HG03280 (cell line): ENCODE data around the gene ZKSCAN1.

ENCODE experiments used
- ATAC-seq: cut with Tn5 transposase; IDR thresholded peaks from one replicate; pipeline ENCODE4 v1.9.1; 2021; ENCODE audit warnings: mild to moderate bottlenecking, moderate library complexity; ENCODE audit not compliant: unreplicated experiment

The ZKSCAN1 gene

DNA sequence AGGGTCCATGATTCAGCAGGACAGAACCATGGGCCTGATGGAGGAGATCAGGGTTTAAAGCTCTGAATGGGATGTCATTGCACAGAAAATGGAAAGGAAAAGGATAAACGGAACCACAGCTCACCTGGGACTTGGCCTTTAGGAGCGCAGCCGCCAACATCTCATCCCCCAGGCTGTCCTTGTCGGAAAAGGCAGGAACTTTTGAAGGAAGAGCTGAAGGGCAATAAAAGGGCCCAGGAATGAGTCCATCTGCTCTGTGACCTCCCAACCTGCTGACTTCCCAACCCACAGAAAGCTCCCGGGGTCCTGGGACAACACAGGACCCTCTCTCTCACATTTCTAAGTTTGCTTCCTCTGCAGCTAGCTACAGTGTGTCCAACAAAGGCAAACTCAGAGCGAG is 60.0 kb downstream of the ZKSCAN1 start:
- ATAC-seq: no peak

DNA sequence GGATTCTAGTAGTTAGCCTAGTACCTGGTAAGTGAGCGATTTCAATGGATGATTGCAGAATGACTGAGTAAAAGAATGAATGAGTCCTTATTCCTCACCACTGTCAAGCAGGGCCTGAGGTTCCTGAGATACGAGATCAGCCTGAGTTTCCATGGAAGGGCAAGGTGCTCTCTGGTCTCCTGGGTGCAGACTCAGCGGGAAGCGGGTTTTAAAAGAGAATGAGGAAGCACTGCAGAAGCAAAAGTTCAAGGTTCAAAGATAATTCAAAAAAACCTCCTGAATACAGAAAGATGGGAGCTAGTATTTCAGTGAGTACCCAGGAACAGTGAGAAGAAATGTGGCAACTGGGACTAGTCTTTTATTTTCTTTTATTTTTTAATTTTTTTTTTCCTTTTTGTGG is 61.8 kb downstream of the ZKSCAN1 start:
- ATAC-seq: no peak

DNA sequence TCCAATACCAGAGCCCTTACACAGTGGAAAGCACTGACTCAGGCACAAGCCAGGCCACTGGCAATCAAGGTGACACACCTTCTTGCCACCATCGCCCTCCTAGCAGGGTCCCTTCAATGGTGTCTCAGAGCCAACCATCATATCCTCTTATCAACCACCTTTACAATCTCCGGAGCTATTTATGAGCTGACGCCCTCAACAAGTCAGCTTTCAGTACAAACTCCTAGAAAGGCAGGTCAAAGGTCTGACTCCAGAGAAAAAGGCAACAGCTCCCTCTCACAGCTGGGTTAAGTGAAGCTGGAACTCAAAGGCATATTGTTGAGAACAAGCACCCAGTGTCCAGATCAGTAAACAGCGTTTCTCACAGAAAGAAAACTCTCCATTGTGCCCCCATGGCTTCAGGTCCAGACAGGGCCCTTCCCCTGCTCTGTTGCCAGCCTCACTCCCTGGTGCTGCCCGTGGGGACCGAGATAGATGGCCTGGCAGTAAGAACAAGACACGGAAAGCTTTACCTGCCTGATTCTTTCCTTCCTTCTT is 63.7 kb downstream of the ZKSCAN1 start:
- ATAC-seq: no peak

DNA sequence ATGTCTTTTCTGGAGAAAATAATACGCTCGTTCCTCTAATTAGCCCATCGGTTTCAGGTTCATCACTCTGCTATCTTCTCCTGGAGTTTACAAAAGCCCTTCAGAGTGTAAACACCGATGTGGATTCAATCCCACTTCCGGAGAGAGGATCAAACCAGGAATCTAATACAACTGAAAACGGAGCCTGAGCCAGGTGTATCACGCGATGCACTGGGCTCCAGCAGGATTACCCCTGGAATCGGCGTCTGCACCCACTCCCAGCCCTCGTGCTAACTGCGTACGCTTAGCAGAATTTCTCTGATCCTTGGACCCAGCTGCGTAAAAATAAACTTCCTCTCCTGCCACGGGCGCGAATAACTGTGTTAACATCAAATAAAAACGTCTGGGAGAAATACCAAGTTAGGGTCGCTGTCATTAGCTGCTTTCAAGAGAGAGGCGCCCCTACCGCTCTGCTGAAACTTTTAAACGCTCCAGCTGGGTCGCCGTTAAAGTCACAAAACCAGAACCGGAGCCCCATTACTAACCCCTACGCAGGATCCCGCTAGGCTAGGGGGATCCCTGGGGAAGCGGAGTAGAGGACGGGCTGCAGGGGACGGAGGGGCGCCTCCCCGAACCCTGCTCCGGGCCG is 65.6 kb downstream of the ZKSCAN1 start:
- no peak for ATAC-seq

DNA sequence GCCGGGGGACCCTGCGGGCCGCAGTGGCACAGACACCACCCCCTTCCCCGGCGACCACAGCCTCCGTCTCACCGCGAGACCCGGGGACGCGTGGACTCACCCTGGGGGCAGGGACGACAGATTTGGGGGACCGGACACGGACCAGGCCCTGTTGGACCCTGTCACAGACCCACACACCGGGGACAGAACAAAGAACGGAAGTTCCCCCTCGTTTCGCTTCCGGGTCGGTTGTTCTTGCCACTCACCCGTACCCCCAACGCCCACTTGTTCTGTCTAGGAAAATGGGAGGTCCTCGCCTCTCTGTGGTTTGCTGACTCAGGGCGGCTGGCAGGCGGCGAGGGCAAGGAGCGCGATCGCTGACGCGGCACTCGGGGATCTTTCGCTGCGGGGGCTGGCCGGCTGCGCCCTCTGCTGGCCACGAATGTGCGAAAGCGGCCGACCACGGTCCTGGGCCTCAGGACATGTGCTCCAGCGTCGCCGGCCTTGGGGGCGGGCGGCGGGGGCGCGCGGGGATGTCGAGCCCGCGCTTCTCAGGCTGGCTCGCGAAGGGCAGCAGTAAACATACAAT is 66.2 kb downstream of the ZKSCAN1 start, which contains the start of gene ZNF3:
TSS of gene ZNF3 (minus strand) at position 189 of the 568 bp plus-strand sequence. CDS start 4,366 bp downstream, outside the sequence.
- ATAC-seq: peak; percentile 85

DNA sequence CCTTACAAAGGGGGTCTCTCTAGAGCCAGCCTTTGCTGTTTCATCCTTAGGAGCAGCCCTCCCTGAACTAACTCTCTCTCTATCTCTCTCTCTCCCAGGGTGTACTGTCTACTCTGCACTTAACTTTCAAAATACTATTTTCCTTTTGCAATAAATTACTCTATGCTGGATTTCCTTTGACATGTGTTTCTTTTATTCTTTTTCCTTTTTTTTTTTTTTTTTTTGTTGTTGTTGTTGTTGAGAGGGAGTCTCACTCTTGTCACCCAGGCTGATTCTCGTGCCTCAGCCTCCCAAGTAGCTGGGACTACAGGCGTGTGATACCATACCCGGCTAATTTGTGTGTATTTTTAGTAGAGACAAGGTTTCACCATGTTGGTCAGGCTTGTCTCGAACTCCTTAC is 67.6 kb downstream of the ZKSCAN1 start:
- no peak for ATAC-seq

DNA sequence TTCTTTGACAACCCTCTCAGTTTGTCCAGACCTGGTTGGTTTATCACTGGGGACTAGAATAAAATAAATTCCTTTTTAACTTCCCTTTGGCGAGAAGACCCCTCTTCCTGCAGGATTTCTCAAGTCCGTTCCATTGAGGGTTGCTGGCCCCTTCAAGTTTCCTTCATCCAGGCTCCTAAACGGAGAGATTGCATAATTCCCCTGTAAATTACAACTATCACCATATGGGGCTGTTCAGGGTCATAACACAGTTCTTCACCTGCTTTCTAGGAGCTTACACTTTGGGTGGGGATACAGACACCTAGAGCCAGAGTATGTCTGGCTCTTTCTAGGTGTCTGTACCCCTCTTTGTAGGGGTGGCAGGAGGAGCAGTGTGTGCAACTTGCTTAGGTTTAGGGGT is 70.1 kb downstream of the ZKSCAN1 start:
- ATAC-seq: no peak

DNA sequence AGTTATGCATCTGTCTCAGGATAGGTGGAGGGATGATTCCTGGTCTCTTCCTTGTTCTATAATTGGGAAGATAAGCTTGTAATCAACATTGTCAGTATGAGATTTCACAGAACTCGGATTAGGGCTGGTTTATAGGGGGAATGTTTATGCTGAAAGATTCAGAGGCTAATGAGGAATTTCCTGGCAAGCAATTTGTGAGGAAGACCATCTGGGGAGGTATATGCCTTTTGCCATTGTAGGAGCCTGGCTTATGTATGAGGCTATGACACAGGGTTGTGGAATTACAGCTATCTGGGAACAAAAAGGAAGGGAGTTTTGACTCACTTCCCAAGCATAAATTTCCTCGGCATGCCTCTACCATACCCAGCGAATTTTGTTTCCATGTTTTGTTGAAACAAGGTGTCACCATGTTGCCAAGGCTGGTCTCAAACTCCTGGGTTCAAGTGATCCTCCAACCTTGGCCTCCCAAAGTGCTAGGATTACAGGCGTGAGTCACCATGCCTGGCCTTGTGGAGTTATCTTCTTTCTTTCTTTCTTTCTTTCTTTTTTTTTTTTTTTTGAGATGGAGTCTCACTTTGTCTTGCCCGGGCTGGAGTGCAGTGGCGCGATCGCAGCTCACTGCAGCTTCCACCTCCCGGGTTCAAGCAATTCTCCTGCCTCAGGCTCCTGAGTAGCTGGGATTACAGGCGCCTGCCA is 71.8 kb downstream of the ZKSCAN1 start:
- no peak for ATAC-seq

DNA sequence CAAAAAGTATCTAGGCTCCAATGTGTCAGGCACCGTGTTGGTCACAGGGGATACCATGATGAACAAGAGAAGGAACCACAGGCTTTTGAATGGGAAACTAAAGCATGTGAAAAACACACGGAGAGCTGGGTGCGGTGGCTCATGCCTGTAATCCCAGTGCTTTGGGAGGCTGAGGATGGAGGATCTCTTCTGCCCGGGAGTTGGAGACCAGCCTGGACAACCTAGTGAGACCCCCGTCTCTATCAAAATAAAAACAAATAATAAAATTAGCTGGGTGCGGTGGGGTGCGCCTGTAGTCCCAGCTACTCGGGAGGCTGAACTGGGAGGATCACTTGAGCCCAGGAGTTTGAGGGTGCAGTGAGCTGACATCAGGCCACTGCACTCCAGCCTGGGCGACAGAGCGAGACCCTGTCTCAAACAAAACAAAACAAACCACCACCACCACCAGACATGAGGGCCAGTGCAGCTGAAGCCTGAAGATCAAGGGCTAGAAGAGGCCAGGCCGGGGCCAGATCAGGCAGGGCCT is 72.8 kb downstream of the ZKSCAN1 start:
- ATAC-seq: no peak

DNA sequence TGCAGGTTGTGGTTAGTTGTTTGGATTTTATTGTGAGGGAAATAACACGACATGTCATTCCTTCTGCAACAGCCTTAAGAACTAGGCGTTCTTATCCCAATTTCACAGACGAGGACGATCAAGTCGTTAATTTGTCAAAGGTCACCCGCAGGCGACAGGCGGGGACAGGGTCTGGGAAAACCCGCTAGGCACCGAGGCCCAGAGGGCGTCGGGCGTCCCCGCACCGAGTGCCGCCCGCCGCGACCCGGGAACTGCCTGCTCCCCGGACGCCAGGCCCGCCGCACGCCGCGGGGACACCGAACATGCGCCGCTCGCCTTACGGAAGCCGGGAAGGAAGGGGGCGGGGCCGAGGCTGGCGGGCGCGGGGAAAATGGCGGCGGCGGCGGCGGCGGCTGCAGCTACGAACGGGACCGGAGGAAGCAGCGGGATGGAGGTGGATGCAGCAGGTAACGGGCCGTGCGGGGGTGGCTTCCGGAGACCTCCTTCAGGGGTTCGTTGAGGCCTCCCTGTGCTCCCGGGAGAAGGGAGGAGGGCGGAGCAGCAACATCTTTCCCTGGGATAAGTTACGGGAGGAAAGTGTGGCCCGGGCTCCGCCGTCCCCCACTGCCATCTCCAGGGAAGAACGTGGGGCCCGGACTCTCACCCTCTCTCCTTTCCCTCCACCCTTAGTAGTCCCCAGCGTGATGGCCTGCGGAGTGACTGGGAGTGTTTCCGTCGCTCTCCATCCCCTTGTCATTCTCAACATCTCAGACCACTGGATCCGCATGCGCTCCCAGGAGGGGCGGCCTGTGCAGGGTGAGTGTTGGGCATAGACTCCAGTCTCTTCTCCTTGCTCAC is 73.4 kb downstream of the ZKSCAN1 start, which contains the start of gene COPS6:
TSS of gene COPS6 (plus strand) at position 349 of the 837 bp plus-strand sequence. CDS start at position 371, 22 bp downstream.
- peak; percentile 64 for ATAC-seq

DNA sequence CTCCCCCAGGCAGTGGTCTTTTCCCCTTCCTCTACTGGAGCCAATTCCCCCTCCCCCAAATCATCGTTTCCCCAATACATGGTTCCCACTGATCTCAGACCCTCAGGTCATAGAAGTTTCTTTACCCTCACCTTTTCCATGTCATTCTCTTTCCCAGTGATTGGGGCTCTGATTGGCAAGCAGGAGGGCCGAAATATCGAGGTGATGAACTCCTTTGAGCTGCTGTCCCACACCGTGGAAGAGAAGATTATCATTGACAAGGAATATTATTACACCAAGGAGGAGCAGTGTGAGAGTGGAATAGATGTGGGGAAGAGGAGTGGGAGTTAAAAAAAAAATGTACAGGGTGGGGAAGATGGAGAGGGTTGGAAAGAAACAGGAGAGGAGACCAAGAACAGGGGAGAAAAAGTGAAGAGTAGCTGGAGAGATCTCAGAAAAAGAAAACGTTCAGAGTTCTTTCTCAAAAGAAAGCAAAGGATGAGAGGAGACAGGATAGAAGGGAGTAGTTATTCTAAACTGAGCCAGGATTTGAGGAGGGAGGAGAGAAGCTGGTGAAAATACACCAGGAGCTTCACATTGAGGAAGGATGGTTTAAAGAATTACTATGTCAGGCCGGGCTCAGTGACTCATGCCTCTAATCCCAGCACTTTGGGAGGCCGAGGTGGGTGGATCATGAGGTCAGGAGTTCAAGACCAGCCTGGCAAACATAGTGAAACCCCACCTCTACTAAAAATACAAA is 74.2 kb downstream of the ZKSCAN1 start:
- no peak for ATAC-seq

DNA sequence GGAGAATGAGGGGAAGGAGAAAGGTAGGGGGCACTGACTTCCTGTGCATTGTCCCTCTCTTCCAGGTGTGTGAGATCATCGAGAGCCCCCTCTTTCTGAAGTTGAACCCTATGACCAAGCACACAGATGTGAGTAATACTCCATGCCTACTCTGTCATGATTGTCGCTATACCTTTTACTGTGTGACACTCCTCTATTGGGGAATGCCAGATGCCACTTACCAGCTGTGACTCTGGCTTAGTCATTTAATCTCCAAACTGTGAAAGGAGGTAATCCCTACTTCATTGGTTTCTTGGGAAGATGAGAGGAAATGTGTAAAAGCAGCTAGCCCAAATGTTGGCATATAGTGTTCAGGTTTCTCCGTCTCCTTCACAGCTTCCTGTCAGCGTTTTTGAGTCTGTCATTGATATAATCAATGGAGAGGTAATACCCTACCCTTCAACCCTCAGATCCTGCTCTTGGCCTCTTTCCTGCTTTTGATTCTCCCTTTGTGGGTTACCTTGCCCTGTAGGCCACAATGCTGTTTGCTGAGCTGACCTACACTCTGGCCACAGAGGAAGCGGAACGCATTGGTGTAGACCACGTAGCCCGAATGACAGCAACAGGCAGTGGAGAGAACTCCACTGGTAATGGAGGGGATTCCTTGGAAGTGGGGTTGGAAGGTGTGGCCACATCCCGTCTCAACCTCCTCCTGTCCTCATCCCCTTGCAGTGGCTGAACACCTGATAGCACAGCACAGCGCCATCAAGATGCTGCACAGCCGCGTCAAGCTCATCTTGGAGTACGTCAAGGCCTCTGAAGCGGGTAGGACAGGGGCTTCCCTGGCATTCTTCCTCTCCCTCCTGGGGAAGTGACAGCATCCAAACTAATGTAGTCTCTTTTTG is 75.4 kb downstream of the ZKSCAN1 start:
- no peak for ATAC-seq
